SU-DHL-6 (cell line): ENCODE results near the gene TAF10.

Experiments
- EZH2phosphoT487 ChIP-seq: fragments of 200-600 bp; sonication (generic), shearing (Covaris generic); conservative IDR thresholded peaks from 2 replicates; pipeline ENCODE4 v1.6.1; 2018; ENCODE audit warnings: mild to moderate bottlenecking, antibody characterized with exemption, low read length, moderate library complexity, mixed read lengths
- TF ChIP-seq, protein P1 (sequence below): fragments of 200-600 bp; sonication (generic); IDR thresholded peaks from one replicate; pipeline ENCODE4 v1.5.1; 2017; ENCODE audit warnings: antibody characterized with exemption, mild to moderate bottlenecking, low read length, moderate library complexity; ENCODE audit not compliant: insufficient read depth, poor library complexity, severe bottlenecking

DNA sequence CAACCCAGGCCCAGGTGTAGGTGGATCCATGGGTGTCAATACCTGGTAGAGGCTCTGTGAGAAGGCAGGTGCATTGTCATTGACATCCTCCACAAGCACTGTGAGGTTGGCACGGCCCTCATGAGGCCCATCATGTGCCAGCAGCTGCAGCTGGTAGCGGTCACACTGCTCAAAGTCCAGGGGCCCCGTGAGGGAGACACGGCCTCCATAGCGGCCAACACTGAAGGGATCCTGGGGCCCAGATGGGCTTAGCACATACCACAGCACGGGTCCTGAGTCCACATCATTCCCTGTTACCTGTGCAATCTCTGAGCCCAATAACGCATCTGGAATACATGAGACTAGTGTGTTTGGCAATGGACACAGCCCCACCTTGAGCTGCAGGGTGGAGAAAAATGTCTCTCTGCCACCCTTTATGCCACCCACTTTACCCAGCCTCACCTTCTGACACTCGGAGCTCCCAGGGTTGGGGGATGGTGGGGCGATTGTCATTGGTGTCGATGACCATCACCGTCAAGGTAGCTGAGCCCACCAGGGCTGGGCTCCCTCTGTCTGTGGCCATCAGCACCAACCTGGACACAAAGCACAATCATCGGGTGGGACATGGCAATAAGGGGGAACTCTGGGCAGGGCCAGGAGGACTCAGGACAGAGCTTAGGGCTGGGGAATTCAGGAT, 13.3 kb upstream of the TAF10 start:
- TF ChIP-seq, protein P1, sequence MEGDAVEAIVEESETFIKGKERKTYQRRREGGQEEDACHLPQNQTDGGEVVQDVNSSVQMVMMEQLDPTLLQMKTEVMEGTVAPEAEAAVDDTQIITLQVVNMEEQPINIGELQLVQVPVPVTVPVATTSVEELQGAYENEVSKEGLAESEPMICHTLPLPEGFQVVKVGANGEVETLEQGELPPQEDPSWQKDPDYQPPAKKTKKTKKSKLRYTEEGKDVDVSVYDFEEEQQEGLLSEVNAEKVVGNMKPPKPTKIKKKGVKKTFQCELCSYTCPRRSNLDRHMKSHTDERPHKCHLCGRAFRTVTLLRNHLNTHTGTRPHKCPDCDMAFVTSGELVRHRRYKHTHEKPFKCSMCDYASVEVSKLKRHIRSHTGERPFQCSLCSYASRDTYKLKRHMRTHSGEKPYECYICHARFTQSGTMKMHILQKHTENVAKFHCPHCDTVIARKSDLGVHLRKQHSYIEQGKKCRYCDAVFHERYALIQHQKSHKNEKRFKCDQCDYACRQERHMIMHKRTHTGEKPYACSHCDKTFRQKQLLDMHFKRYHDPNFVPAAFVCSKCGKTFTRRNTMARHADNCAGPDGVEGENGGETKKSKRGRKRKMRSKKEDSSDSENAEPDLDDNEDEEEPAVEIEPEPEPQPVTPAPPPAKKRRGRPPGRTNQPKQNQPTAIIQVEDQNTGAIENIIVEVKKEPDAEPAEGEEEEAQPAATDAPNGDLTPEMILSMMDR = no peak
- no peak for TF ChIP-seq EZH2phosphoT487
